GM12801 (cell line): ENCODE results near the gene MAK.

Source experiments
- TF ChIP-seq, protein P1 (sequence below): IDR thresholded peaks from one replicate; pipeline ENCODE4 v1.5.1; 2011; ENCODE audit warnings: control low read depth; ENCODE audit not compliant: insufficient read length; ENCODE audit errors: extremely low read depth

Gene MAK

GRCh38 chr6:10723567-10723881, 114.8 kb downstream of the MAK start:
- TF ChIP-seq, protein P1, sequence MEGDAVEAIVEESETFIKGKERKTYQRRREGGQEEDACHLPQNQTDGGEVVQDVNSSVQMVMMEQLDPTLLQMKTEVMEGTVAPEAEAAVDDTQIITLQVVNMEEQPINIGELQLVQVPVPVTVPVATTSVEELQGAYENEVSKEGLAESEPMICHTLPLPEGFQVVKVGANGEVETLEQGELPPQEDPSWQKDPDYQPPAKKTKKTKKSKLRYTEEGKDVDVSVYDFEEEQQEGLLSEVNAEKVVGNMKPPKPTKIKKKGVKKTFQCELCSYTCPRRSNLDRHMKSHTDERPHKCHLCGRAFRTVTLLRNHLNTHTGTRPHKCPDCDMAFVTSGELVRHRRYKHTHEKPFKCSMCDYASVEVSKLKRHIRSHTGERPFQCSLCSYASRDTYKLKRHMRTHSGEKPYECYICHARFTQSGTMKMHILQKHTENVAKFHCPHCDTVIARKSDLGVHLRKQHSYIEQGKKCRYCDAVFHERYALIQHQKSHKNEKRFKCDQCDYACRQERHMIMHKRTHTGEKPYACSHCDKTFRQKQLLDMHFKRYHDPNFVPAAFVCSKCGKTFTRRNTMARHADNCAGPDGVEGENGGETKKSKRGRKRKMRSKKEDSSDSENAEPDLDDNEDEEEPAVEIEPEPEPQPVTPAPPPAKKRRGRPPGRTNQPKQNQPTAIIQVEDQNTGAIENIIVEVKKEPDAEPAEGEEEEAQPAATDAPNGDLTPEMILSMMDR: no peak

DNA sequence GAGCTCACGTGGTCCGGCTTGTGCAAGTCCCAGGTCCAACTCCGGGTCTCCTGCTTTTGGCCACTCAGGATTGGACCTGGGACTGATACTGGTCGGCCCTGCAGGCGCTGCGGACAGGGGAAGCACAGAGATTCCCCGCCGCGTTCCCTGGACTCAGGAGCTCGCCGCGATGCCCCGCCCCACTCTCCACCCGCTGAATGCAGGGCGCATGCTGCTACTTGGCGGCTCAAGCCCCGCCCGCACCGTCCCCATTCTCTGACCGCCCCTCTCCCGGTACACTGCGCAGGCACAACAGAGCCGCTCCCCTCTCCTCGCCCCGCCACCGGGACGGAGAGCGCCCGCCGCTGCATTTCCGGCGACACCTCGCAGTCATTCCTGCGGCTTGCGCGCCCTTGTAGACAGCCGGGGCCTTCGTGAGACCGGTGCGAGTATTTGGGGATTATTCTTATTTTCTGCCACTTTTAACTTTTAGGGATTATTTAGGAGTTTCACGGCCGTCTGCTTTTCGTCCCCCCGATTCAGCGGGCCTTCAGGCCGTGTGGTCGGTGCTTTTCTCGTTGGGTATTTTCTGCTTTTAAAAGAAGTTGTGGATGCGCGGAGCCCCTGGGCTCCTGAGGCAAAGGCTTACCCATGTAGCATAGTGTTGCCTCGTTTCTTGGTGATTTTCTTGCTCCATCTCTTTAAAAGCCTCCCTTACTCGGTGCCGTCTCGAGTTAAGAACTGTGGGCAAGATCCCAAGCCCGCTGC, 115.3 kb downstream of the MAK start, which contains the start of gene TMEM14C:
Gene TMEM14C (plus strand): TSS at position 251 of the 747 bp plus-strand sequence. CDS start 1,544 bp downstream, outside the sequence.
- TF ChIP-seq, protein P1: no peak

- TF ChIP-seq, protein P1: no peak
Observed at GRCh38 chr6:10722570-10722819, 115.8 kb downstream of the MAK start.

GRCh38 chr6:10721850-10722569, 116.3 kb downstream of the MAK start:
- TF ChIP-seq, protein P1: no peak

DNA sequence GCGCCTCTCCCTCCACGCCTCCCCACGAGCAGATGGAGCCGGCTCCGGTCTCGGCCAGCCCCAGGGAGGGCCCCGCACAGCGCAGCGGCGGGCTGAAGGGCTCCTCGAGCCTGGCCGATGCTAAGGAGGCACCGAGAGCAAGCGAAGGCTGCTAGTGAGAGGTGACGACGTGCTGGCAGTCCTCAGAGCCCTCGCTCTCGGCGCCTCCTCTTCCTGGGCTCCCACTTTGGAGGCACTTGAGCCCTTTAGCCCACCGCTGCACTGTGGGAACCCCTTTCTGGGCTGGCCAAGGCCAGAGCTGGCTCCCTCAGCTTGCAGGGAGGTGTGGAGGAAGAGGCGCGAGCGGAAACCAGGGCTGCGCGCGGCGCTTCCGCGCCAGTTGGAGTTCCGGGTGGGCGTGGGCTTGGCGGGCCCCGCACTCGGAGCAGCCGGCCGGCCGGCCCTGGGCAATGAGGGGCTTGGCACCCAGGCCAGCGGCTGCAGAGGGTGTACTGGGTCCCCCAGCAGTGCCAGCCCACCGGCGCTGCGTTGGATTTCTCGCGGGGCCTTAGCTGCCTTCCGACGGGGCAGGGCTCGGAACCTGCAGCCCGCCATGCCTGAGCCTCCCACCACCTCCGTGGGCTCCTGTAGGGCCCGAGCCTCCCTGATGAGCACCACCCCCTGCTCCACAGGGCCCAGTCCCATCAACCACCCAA, 117.9 kb downstream of the MAK start:
- TF ChIP-seq, protein P1: no peak

- TF ChIP-seq, protein P1: no peak
Observed at GRCh38 chr6:10719964-10720264, 118.4 kb downstream of the MAK start.

- TF ChIP-seq, protein P1: no peak
Observed at GRCh38 chr6:10719296-10719963, 118.9 kb downstream of the MAK start.
